GM19395 (cell line): ENCODE measurements around the gene RNF212B.

Source experiments
- ATAC-seq: cut with Tn5 transposase; IDR thresholded peaks from one replicate; pipeline ENCODE4 v1.9.1; 2021; ENCODE audit warnings: mild to moderate bottlenecking, moderate library complexity; ENCODE audit not compliant: unreplicated experiment

Gene RNF212B

GRCh38 chr14:23294734-23295561, 57.2 kb downstream of the RNF212B start:
- no peak for ATAC-seq

- ATAC-seq, result no peak
These were observed 58.5 kb downstream of the RNF212B start for GRCh38 chr14:23296012-23296777.

GRCh38 chr14:23297096-23297495, 59.4 kb downstream of the RNF212B start:
- no peak for ATAC-seq

GRCh38 chr14:23297611-23298277, 60.0 kb downstream of the RNF212B start:
- ATAC-seq, result no peak

- no peak for ATAC-seq
These were observed 61.6 kb downstream of the RNF212B start for GRCh38 chr14:23299211-23299957.

GRCh38 chr14:23299986-23300686, 62.4 kb downstream of the RNF212B start:
- ATAC-seq, result no peak

- ATAC-seq, result no peak
These were observed 63.0 kb downstream of the RNF212B start for GRCh38 chr14:23300687-23301223.

- peak; percentile 76 for ATAC-seq
These were observed 63.7 kb downstream of the RNF212B start for GRCh38 chr14:23301288-23301968.

GRCh38 chr14:23301969-23302289, 64.2 kb downstream of the RNF212B start:
- peak; percentile 26 for ATAC-seq

GRCh38 chr14:23302290-23303225, 64.8 kb downstream of the RNF212B start, which contains the start of gene PPP1R3E:
Gene PPP1R3E, minus strand, starts transcription at chr14:23302859. Its CDS starts 283 bp downstream, at chr14:23302576.
- peak; percentile 40 for ATAC-seq

- ATAC-seq, result no peak
These were observed 68.8 kb downstream of the RNF212B start, which contains the start of gene BCL2L2 for GRCh38 chr14:23306412-23307145. Gene BCL2L2, plus strand, starts transcription at chr14:23306833. Its CDS starts 935 bp downstream, at chr14:23307768.

GRCh38 chr14:23307146-23307530, 69.4 kb downstream of the RNF212B start:
- ATAC-seq, result no peak

- no peak for ATAC-seq
These were observed 70.2 kb downstream of the RNF212B start for GRCh38 chr14:23307687-23308644.

- ATAC-seq, result no peak
These were observed 71.1 kb downstream of the RNF212B start for GRCh38 chr14:23308721-23309445.

GRCh38 chr14:23310546-23310945, 72.8 kb downstream of the RNF212B start:
- no peak for ATAC-seq

- ATAC-seq, result no peak
These were observed 78.6 kb downstream of the RNF212B start for GRCh38 chr14:23316300-23316699.
